ENCODE measurements around the gene HBEGF. TPM values are rescaled to one million over a fixed set of nuclear protein-coding genes. Genes with fewer than 3 reads are reported as not detected.

HBEGF gene
- total RNA-seq, 1 donor from 2014 or later: 12.6 TPM

- FAIRE-seq (no peak), DNase-seq (ENCODE audit: low spot score in 2 of 2) (no peak)
Measured at GRCh38 chr5:140338336-140338735, 8.1 kb downstream of the HBEGF start.

GRCh38 chr5:140337880-140338279, 8.5 kb downstream of the HBEGF start:
- DNase-seq (ENCODE audit: low spot score in 2 of 2) (no peak), FAIRE-seq (no peak)

GRCh38 chr5:140336388-140336787, 10.0 kb downstream of the HBEGF start:
- no peak for FAIRE-seq
- no peak for DNase-seq (ENCODE audit: low spot score in 2 of 2)

GRCh38 chr5:140331638-140332037, 14.8 kb downstream of the HBEGF start:
- DNase-seq (ENCODE audit: low spot score in 2 of 2): no peak
- no peak for FAIRE-seq

GRCh38 chr5:140329739-140330481, 16.5 kb downstream of the HBEGF start:
- FAIRE-seq (no peak), DNase-seq (ENCODE audit: low spot score in 2 of 2) (no peak)

GRCh38 chr5:140328036-140328764, 18.2 kb downstream of the HBEGF start:
- no peak for FAIRE-seq

GRCh38 chr5:140327589-140327988, 18.8 kb downstream of the HBEGF start:
- DNase-seq (ENCODE audit: low spot score in 2 of 2): no peak
- FAIRE-seq: no peak

More at GRCh38 chr5:140328036-140328764, 18.2 kb downstream of the HBEGF start:
- DNase-seq (ENCODE audit: low spot score in 2 of 2): no peak

GRCh38 chr5:140325486-140325885, 20.9 kb downstream of the HBEGF start:
- DNase-seq (ENCODE audit: low spot score in 2 of 2) (no peak), FAIRE-seq (no peak)

- DNase-seq (ENCODE audit: low spot score in 2 of 2) (no peak), FAIRE-seq (no peak)
Measured at GRCh38 chr5:140324617-140325241, 21.7 kb downstream of the HBEGF start.

GRCh38 chr5:140324041-140324600, 22.3 kb downstream of the HBEGF start:
- FAIRE-seq (no peak), DNase-seq (ENCODE audit: low spot score in 2 of 2) (no peak)

- no peak for FAIRE-seq
Measured at GRCh38 chr5:140322751-140323731, 23.4 kb downstream of the HBEGF start.

GRCh38 chr5:140321796-140322195, 24.6 kb downstream of the HBEGF start:
- no peak for FAIRE-seq
- DNase-seq (ENCODE audit: low spot score in 2 of 2): no peak

More at GRCh38 chr5:140322751-140323731, 23.4 kb downstream of the HBEGF start:
- DNase-seq (ENCODE audit: low spot score in 2 of 2): no peak

- no peak for DNase-seq (ENCODE audit: low spot score in 2 of 2)
- FAIRE-seq: no peak
Measured at GRCh38 chr5:140319833-140320232, 26.6 kb downstream of the HBEGF start.

GRCh38 chr5:140318792-140319191, 27.6 kb downstream of the HBEGF start:
- FAIRE-seq: no peak
- DNase-seq (ENCODE audit: low spot score in 2 of 2): no peak

GRCh38 chr5:140317859-140318258, 28.5 kb downstream of the HBEGF start:
- DNase-seq (ENCODE audit: low spot score in 2 of 2) (no peak), FAIRE-seq (no peak)

- FAIRE-seq: no peak
Measured at GRCh38 chr5:140312791-140313189, 33.6 kb downstream of the HBEGF start.

GRCh38 chr5:140312067-140312790, 34.2 kb downstream of the HBEGF start:
- FAIRE-seq: no peak
- DNase-seq (ENCODE audit: low spot score in 2 of 2): no peak

More at GRCh38 chr5:140312791-140313189, 33.6 kb downstream of the HBEGF start:
- DNase-seq (ENCODE audit: low spot score in 2 of 2): no peak

GRCh38 chr5:140311011-140311467, 35.4 kb downstream of the HBEGF start:
- FAIRE-seq (no peak), DNase-seq (ENCODE audit: low spot score in 2 of 2) (no peak)

- DNase-seq (ENCODE audit: low spot score in 2 of 2) (no peak), FAIRE-seq (no peak)
Measured at GRCh38 chr5:140310434-140310833, 36.0 kb downstream of the HBEGF start.
